ENCODE results near the gene PER3.

Gene PER3

GRCh38 chr1:7879228-7879627 lies 95.1 kb downstream of the PER3 start:
- ATAC-seq (ENCODE audit: insufficient read depth, low read depth) (no peak), DNase-seq (no peak)
- Histone ChIP-seq H3K9ac (ENCODE audit: low read depth, low read length) (no peak overlapping the region), H4K20me1 (ENCODE audit: insufficient read depth, low read length) (no peaks in the 10 kb centered on the region), H3K9me3 (ENCODE audit: insufficient read depth, low read length, severe bottlenecking) (peaks cover 5% of the 10 kb centered on the region), H3K27me3 (ENCODE audit: insufficient read depth, low read length, poor library complexity) (no peaks in the 10 kb centered on the region), H3K4me3 (ENCODE audit: low read depth in 1 of 2, low read length in 2 of 2) (no peak overlapping the region), H3K27ac (ENCODE audit: low read length) (no peak overlapping the region), H3K79me2 (ENCODE audit: insufficient read depth, low read length) (no peaks in the 10 kb centered on the region), H2AFZ (ENCODE audit: low read depth, low read length) (no peak overlapping the region), H3K36me3 (ENCODE audit: insufficient read depth, low read length) (no peaks in the 10 kb centered on the region), H3K4me1 (ENCODE audit: insufficient read depth, low read length) (no peaks in the 10 kb centered on the region), H3K4me2 (ENCODE audit: insufficient read depth, low read length) (no peak overlapping the region)
- TF ChIP-seq EZH2 (IDR thresholded peaks at IDR 0.05; ENCODE audit: borderline replicate concordance, low read depth, low read length, severe bottlenecking) (no peak), CTCF (IDR thresholded peaks at IDR 0.05; ENCODE audit: borderline replicate concordance, extremely low read depth, low read length, poor library complexity, severe bottlenecking) (no peak)

- TF ChIP-seq EZH2 (IDR thresholded peaks at IDR 0.05; ENCODE audit: borderline replicate concordance, low read depth, low read length, severe bottlenecking) = no peak
- no peak for TF ChIP-seq CTCF (IDR thresholded peaks at IDR 0.05; ENCODE audit: borderline replicate concordance, extremely low read depth, low read length, poor library complexity, severe bottlenecking)
- H3K9me3 ChIP-seq (ENCODE audit: insufficient read depth, low read length, severe bottlenecking) = no peaks in the 10 kb centered on the region
- H3K4me2 ChIP-seq (ENCODE audit: insufficient read depth, low read length) = no peak overlapping the region
These were observed 100.7 kb downstream of the PER3 start for GRCh38 chr1:7884757-7885156.

GRCh38 chr1:7885513-7886404 lies 101.7 kb downstream of the PER3 start:
- no peaks in the 10 kb centered on the region for H3K27me3 ChIP-seq (ENCODE audit: insufficient read depth, low read length, poor library complexity)
- no peak overlapping the region for H3K4me2 ChIP-seq (ENCODE audit: insufficient read depth, low read length)
- no peaks in the 10 kb centered on the region for H3K9me3 ChIP-seq (ENCODE audit: insufficient read depth, low read length, severe bottlenecking)
- no peak for ATAC-seq (ENCODE audit: insufficient read depth, low read depth)
- H3K4me3 ChIP-seq (ENCODE audit: low read depth in 1 of 2, low read length in 2 of 2) = no peak overlapping the region
- no peak overlapping the region for H3K27ac ChIP-seq (ENCODE audit: low read length)
- no peaks in the 10 kb centered on the region for H3K4me1 ChIP-seq (ENCODE audit: insufficient read depth, low read length)
- H2AFZ ChIP-seq (ENCODE audit: low read depth, low read length) = no peak overlapping the region
- H4K20me1 ChIP-seq (ENCODE audit: insufficient read depth, low read length) = no peaks in the 10 kb centered on the region
- H3K9ac ChIP-seq (ENCODE audit: low read depth, low read length) = no peak overlapping the region
- TF ChIP-seq CTCF (IDR thresholded peaks at IDR 0.05; ENCODE audit: borderline replicate concordance, extremely low read depth, low read length, poor library complexity, severe bottlenecking) (no peak), EZH2 (IDR thresholded peaks at IDR 0.05; ENCODE audit: borderline replicate concordance, low read depth, low read length, severe bottlenecking) (no peak)
- DNase-seq = peak; percentile 7
- H3K36me3 ChIP-seq (ENCODE audit: insufficient read depth, low read length) = no peaks in the 10 kb centered on the region
- no peaks in the 10 kb centered on the region for H3K79me2 ChIP-seq (ENCODE audit: insufficient read depth, low read length)

More at GRCh38 chr1:7884757-7885156, 100.7 kb downstream of the PER3 start:
- Histone ChIP-seq H2AFZ (ENCODE audit: low read depth, low read length) (no peak overlapping the region), H3K27me3 (ENCODE audit: insufficient read depth, low read length, poor library complexity) (no peaks in the 10 kb centered on the region), H3K36me3 (ENCODE audit: insufficient read depth, low read length) (no peaks in the 10 kb centered on the region), H3K27ac (ENCODE audit: low read length) (no peak overlapping the region), H3K9ac (ENCODE audit: low read depth, low read length) (no peak overlapping the region), H3K4me1 (ENCODE audit: insufficient read depth, low read length) (no peaks in the 10 kb centered on the region), H4K20me1 (ENCODE audit: insufficient read depth, low read length) (no peaks in the 10 kb centered on the region), H3K79me2 (ENCODE audit: insufficient read depth, low read length) (no peaks in the 10 kb centered on the region), H3K4me3 (ENCODE audit: low read depth in 1 of 2, low read length in 2 of 2) (no peak overlapping the region)
- no peak for ATAC-seq (ENCODE audit: insufficient read depth, low read depth)
- no peak for DNase-seq
